ENCODE measurements around the gene FHIT. TPM values are rescaled to one million over a fixed set of nuclear protein-coding genes. Genes with fewer than 3 reads are reported as not detected.

Gene FHIT
- polyA plus RNA-seq, 1 of the 3 experiments (the other 2 are of a cell fraction), result 0.41 TPM

DNA sequence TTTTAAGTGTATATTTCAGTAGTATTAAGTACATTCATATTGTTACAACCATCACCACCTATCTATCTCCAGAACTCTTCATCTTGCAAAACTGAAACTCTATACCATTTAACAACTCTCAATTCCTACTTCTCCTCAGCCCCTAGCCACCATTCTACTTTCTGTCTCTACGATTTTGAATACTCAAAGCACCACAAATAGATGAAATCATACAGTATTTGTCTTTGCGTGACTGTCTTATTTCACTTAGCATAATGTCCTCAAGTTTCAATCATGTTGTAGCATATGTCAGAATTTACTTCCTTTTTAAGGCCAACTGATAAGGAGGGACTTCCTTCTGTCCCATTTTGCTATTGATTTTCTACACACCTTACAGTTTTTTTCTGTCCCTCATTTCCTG is 593.3 kb downstream of the FHIT start (continued):
- no peak for TF ChIP-seq REST (IDR thresholded peaks at IDR 0.05; ENCODE audit: low read depth, low read length)
- TF ChIP-seq NRF1 (IDR thresholded peaks at IDR 0.05; ENCODE audit: low read depth, low read length), result no peak
- no peak for TF ChIP-seq TEAD4 (IDR thresholded peaks at IDR 0.05; ENCODE audit: borderline replicate concordance, insufficient read depth)

DNA sequence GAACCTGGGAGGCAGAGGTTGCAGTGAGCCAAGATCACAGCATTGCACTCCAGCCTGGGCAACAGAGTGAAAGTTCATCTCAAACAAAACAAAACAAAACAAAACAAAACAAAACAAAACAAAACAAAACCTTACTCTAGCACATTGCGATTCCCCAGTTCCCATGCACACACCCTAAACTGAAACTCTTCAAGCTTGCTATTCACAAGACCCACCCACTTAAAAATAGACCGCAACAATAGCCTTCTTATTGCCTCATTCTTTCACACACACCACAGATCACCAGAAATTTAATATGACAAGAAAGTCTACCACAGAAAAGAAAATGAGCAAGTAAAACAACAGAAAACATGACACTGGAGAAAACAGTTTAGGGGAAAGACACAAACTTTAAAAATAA is 598.4 kb downstream of the FHIT start:
- H3K27ac ChIP-seq (ENCODE audit: low read depth in 2 of 2, low read length in 1 of 2), result no peak overlapping the region
- no peak for DNase-seq
- H3K4me2 ChIP-seq, result no peak overlapping the region
- no peaks in the 10 kb centered on the region for H3K9me2 ChIP-seq
- H3K4me3 ChIP-seq (ENCODE audit: low read depth in 2 of 2, low read length in 1 of 2), result no peak overlapping the region
- no peaks in the 10 kb centered on the region for H3K36me3 ChIP-seq (replicated peaks in 1 of 2; ENCODE audit: control insufficient read depth in 1 of 2, insufficient read depth in 2 of 2, low read length in 1 of 2)
- no peaks in the 10 kb centered on the region for H3F3A ChIP-seq (replicated peaks; ENCODE audit: insufficient read depth)
- TF ChIP-seq, protein P1, sequence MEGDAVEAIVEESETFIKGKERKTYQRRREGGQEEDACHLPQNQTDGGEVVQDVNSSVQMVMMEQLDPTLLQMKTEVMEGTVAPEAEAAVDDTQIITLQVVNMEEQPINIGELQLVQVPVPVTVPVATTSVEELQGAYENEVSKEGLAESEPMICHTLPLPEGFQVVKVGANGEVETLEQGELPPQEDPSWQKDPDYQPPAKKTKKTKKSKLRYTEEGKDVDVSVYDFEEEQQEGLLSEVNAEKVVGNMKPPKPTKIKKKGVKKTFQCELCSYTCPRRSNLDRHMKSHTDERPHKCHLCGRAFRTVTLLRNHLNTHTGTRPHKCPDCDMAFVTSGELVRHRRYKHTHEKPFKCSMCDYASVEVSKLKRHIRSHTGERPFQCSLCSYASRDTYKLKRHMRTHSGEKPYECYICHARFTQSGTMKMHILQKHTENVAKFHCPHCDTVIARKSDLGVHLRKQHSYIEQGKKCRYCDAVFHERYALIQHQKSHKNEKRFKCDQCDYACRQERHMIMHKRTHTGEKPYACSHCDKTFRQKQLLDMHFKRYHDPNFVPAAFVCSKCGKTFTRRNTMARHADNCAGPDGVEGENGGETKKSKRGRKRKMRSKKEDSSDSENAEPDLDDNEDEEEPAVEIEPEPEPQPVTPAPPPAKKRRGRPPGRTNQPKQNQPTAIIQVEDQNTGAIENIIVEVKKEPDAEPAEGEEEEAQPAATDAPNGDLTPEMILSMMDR (IDR thresholded peaks at IDR 0.05), result no peak
- TF ChIP-seq YY1 (IDR thresholded peaks at IDR 0.05; ENCODE audit: low read depth), result no peak
- no peak for TF ChIP-seq TAF1 (IDR thresholded peaks at IDR 0.05; ENCODE audit: borderline replicate concordance, low read depth, low read length)
- TF ChIP-seq RXRA (IDR thresholded peaks at IDR 0.05; ENCODE audit: borderline replicate concordance, low read depth), result no peak
- no peak for TF ChIP-seq SMC3 (IDR thresholded peaks at IDR 0.05; ENCODE audit: low read depth, low read length)
- TF ChIP-seq POLR2AphosphoS5 (IDR thresholded peaks at IDR 0.05; ENCODE audit: low read depth, low read length), result no peak
- no peak for TF ChIP-seq CHD2 (IDR thresholded peaks at IDR 0.05; ENCODE audit: low read length, partially characterized antibody)
- H3K4me1 ChIP-seq (ENCODE audit: control insufficient read depth in 1 of 2, insufficient read depth in 2 of 2, low read depth in 1 of 2, low read length in 1 of 2), result no peaks in the 10 kb centered on the region
- POLR2A ChIA-PET, result no interaction called here
- H3K79me2 ChIP-seq (ENCODE audit: insufficient read depth), result no peaks in the 10 kb centered on the region; the same call in 1 of the 2 replicates
- no peak overlapping the region for H3K9ac ChIP-seq
- no peaks in the 10 kb centered on the region for H3K9me3 ChIP-seq
- H3K27me3 ChIP-seq (ENCODE audit: insufficient read depth), result no peaks in the 10 kb centered on the region
- 73% methylated on average over 2 of the region's 2 CpGs for WGBS (ENCODE audit: low lambda C conversion rate)
- H2AFZ ChIP-seq (ENCODE audit: low read depth), result no peak overlapping the region
- H4K20me1 ChIP-seq (ENCODE audit: insufficient read depth), result no peaks in the 10 kb centered on the region
- CTCF ChIA-PET, result no interaction called here

DNA sequence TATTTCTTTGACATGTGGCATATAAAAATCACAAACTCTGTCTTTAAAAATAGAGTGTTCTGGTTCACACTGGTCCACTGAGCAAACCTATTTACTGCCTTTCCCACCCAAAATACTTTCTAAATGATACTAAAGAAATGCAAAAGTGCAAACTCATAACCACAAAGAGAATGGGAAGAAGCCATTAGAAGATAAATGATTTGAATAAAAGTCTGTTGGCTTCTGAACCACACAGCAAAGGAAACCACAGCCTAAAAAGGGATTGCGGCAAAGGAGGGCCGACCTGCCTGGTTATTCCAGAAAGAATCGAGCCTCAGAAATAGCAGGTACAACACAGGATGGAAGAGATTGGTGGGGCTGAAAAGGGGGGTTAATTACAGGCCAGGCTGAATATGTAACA is 599.5 kb downstream of the FHIT start:
- no peak for DNase-seq
- Histone ChIP-seq H3K4me1 (ENCODE audit: control insufficient read depth in 1 of 2, insufficient read depth in 2 of 2, low read depth in 1 of 2, low read length in 1 of 2) (no peaks in the 10 kb centered on the region), H3K36me3 (replicated peaks in 1 of 2; ENCODE audit: control insufficient read depth in 1 of 2, insufficient read depth in 2 of 2, low read length in 1 of 2) (no peaks in the 10 kb centered on the region), H3K9me3 (no peaks in the 10 kb centered on the region), H3K9ac (no peak overlapping the region), H3K27ac (ENCODE audit: low read depth in 2 of 2, low read length in 1 of 2) (no peak overlapping the region), H3K27me3 (ENCODE audit: insufficient read depth) (no peaks in the 10 kb centered on the region), H3F3A (replicated peaks; ENCODE audit: insufficient read depth) (no peaks in the 10 kb centered on the region), H3K4me3 (ENCODE audit: low read depth in 2 of 2, low read length in 1 of 2) (no peak overlapping the region), H3K4me2 (no peak overlapping the region), H3K79me2 (ENCODE audit: insufficient read depth) (no peaks in the 10 kb centered on the region; the same call in 1 of the 2 replicates), H2AFZ (ENCODE audit: low read depth) (no peak overlapping the region), H4K20me1 (ENCODE audit: insufficient read depth) (no peaks in the 10 kb centered on the region), H3K9me2 (no peaks in the 10 kb centered on the region)
- WGBS (ENCODE audit: low lambda C conversion rate), result 55% methylated on average over 3 of the region's 3 CpGs
- ChIA-PET CTCF (no interaction called here), POLR2A (no interaction called here)
- TF ChIP-seq SMC3 (IDR thresholded peaks at IDR 0.05; ENCODE audit: low read depth, low read length), result no peak
- no peak for TF ChIP-seq MXI1 (IDR thresholded peaks at IDR 0.05; ENCODE audit: low read depth, low read length)
- TF ChIP-seq EZH2phosphoT487 (IDR thresholded peaks at IDR 0.05; ENCODE audit: borderline replicate concordance, low read depth), result no peak
